Smooth muscle cell (in vitro differentiated cells): ENCODE results near the gene RNU6-9. TPM values are rescaled to one million over a fixed set of nuclear protein-coding genes. Genes with fewer than 3 reads are reported as not detected.

ENCODE experiments used
- DNase-seq: peaks from one replicate; lab custom pipeline; 2025; ENCODE audit not compliant: unreplicated experiment; lab: John Stamatoyannopoulos, UW
- H2AFZ ChIP-seq: fragments of 200-600 bp; sonication (generic); 2 replicates; pipeline ENCODE4 v1.6.0; 2016; ENCODE audit warnings: antibody characterized with exemption, low read depth, mild to moderate bottlenecking
- H3F3A ChIP-seq: fragments of 200-600 bp; sonication (generic); 2 replicates; pipeline ENCODE4 v1.6.0; 2017; ENCODE audit warnings: antibody characterized with exemption, low read depth
- H3K27ac ChIP-seq: fragments of 200-600 bp; sonication (generic); 2 replicates; pipeline ENCODE4 v1.5.1; 2016; ENCODE audit warnings: low read depth, mild to moderate bottlenecking
- H3K27me3 ChIP-seq: fragments of 200-600 bp; sonication (generic); 2 replicates; pipeline ENCODE4 v1.6.1; 2016; ENCODE audit warnings: low read depth, mild to moderate bottlenecking
- H3K36me3 ChIP-seq: fragments of 200-600 bp; sonication (generic); 2 replicates; pipeline ENCODE4 v1.5.1; 2016; ENCODE audit warnings: low read depth
- H3K4me1 ChIP-seq: fragments of 200-600 bp; sonication (generic); 2 replicates; pipeline ENCODE4 v1.5.1; 2016; ENCODE audit warnings: low read depth
- H3K4me2 ChIP-seq: fragments of 200-600 bp; sonication (generic); 2 replicates; pipeline ENCODE4 v1.6.0; 2016; ENCODE audit warnings: mild to moderate bottlenecking
- H3K4me3 ChIP-seq: fragments of 200-600 bp; sonication (generic); 2 replicates; pipeline ENCODE4 v1.5.1; 2016; ENCODE audit warnings: mild to moderate bottlenecking
- H3K79me2 ChIP-seq: fragments of 200-600 bp; sonication (generic); 2 replicates; pipeline ENCODE4 v1.6.0; 2016; ENCODE audit warnings: low read depth, mild to moderate bottlenecking
- H3K9ac ChIP-seq: fragments of 200-600 bp; sonication (generic); 2 replicates; pipeline ENCODE4 v1.6.0; 2016; ENCODE audit warnings: low read depth
- H3K9me3 ChIP-seq: fragments of 200-600 bp; sonication (generic); replicated peaks from 2 replicates; pipeline ENCODE4 v1.5.1; 2016; ENCODE audit warnings: low read depth
- H4K20me1 ChIP-seq: fragments of 200-600 bp; sonication (generic); 2 replicates; pipeline ENCODE4 v1.6.0; 2016; ENCODE audit warnings: low read depth
- WGBS: methylation state at CpG from one replicate; pipeline ENCODE4 v1.1.7; 2016; ENCODE audit warnings: low lambda C conversion rate; 5-methylcytosine and 5-hydroxymethylcytosine counted together
- polyA plus RNA-seq: library from polyadenylated mRNA; unstranded; fragments of >200 nt; fragmentation: Nextera tagmentation; extraction: Ambion mirVana; gene quantifications from 2 replicates; pipeline ENCODE4 v1.2.1, GENCODE V29; 2016
- total RNA-seq: library from RNA; depleted of rRNA; stranded (reverse); fragments of >200 nt; gene quantifications from 2 replicates; pipeline ENCODE4 v1.2.3, GENCODE V29; 2014
- TF ChIP-seq, protein P1 (sequence below): fragments of 200-600 bp; sonication (generic); IDR thresholded peaks from 2 replicates; pipeline ENCODE4 v1.5.1; 2017; ENCODE audit warnings: borderline replicate concordance, mild to moderate bottlenecking, antibody characterized with exemption; ENCODE audit not compliant: insufficient read depth, poor library complexity, severe bottlenecking

RNU6-9 gene
- total and polyA plus RNA-seq, 2 experiments from 2014 or later, result not detected

DNA sequence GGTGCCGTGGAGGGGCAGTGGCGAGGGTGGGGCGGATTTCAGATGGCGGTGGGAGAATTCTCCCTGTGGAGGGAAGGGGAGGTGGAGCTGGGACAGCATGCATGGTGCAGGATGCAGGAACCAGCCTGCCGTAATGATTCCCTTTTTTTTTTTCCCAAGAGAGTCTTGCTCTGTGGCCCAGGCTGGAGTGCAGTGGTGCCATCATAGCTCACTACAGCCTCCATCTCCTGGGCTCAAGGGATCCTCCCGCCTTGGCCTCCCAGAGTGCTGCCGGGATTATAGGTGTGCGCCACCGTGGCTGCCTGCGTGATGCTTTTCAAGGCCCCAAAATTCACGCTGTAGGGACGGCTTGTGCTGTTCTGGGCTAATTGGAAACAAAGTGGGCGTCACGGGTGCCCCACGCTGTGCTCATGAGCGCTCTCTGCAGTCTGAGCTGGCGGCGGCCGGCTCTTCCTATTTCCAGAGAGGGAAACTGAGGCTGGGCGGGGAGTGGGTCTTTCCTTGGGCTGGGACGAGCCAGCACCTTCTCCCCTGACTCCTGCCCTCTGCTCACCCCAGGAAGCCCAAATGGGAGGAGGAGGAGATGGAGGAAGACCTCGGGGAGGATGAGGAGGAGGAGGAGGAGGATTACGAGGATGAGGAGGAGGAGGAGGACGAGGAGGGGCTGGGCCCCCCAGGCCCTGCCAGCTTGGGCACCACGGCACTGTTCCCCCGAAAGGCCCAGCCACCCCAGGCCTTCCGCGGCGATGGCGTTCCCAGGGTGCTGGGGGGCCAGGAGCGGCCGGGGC, 38.8 kb downstream of the RNU6-9 start:
- Histone ChIP-seq H3K27ac (peak overlapping the region; percentile 85), H2AFZ (no peak overlapping the region)

DNA sequence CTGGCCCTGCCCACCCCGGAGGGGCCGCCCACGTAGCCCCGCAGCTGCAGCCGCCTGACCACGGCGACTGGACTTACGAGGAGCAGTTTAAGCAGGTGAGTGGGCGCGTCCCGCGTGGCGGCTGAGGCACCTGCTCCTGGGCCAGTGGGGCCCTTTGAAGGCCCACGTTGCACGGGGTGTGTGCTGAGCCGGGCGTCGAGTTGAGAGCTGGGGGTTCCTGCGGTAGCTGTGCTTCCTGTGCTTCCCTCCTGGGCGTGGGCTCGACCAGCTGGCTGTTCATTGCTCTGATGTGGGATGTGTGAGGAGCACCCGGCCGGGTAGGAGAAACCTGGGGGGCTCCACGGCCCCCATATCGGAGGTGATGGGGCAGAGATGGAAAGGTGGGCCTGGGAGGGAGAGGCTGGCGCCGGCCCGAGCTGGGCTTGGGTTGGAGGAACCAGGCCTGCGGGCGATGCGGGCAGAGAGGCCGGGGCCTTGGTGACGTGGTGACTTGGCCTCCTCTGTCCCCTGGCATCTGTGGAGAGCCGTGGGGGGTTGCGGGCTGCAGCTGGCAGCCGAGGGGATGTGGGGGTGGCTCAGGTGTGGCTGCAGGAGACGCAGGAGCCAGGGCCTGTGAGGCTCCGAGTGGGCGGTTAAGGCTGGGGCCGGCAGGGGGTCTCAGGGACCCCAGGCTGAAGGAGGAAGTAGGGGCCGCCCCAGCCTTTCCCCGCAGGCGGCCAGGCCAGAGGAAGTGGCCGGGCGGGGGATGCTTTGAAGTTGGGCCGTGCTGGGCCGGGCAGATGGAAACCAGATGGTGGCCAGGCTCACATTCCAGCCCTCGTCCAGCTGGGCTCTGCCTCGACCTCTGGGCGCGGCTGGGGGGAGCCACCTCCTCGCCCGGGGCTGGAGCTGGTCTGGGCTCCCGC, 39.6 kb downstream of the RNU6-9 start:
- H3K9ac ChIP-seq, result peak overlapping the region; percentile 57
- peaks cover 24% of the 10 kb centered on the region for H3F3A ChIP-seq
- peak; percentile 37 for DNase-seq
- no peaks in the 10 kb centered on the region for H3K27me3 ChIP-seq
- TF ChIP-seq, protein P1, sequence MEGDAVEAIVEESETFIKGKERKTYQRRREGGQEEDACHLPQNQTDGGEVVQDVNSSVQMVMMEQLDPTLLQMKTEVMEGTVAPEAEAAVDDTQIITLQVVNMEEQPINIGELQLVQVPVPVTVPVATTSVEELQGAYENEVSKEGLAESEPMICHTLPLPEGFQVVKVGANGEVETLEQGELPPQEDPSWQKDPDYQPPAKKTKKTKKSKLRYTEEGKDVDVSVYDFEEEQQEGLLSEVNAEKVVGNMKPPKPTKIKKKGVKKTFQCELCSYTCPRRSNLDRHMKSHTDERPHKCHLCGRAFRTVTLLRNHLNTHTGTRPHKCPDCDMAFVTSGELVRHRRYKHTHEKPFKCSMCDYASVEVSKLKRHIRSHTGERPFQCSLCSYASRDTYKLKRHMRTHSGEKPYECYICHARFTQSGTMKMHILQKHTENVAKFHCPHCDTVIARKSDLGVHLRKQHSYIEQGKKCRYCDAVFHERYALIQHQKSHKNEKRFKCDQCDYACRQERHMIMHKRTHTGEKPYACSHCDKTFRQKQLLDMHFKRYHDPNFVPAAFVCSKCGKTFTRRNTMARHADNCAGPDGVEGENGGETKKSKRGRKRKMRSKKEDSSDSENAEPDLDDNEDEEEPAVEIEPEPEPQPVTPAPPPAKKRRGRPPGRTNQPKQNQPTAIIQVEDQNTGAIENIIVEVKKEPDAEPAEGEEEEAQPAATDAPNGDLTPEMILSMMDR, result no peak
- no peaks in the 10 kb centered on the region for H3K9me3 ChIP-seq
- peaks cover 11% of the 10 kb centered on the region for H3K4me1 ChIP-seq
- peak overlapping the region; percentile 85 for H3K27ac ChIP-seq
- peak overlapping the region; percentile 8 for H3K4me3 ChIP-seq
- H3K36me3 ChIP-seq, result no peaks in the 10 kb centered on the region
- 29% methylated on average over 49 of the region's 54 CpGs for WGBS
- no peak overlapping the region for H2AFZ ChIP-seq
- peak overlapping the region; percentile 68 for H3K4me2 ChIP-seq
- peaks cover 97% of the 10 kb centered on the region for H3K79me2 ChIP-seq
- H4K20me1 ChIP-seq, result peaks cover 83% of the 10 kb centered on the region

More for the DNA sequence above, 38.8 kb downstream of the RNU6-9 start:
- H3K9me3 ChIP-seq, result no peaks in the 10 kb centered on the region
- peak overlapping the region; percentile 31 for H3K9ac ChIP-seq
- H3K36me3 ChIP-seq, result no peaks in the 10 kb centered on the region
- peaks cover 24% of the 10 kb centered on the region for H3F3A ChIP-seq
- peaks cover 14% of the 10 kb centered on the region for H3K4me1 ChIP-seq
- no peak overlapping the region for H3K4me3 ChIP-seq
- peaks cover 97% of the 10 kb centered on the region for H3K79me2 ChIP-seq
- no peak for DNase-seq
- WGBS, result 87% methylated on average over 31 of the region's 32 CpGs
- TF ChIP-seq, protein P1, result no peak
- peaks cover 80% of the 10 kb centered on the region for H4K20me1 ChIP-seq
- H3K4me2 ChIP-seq, result peak overlapping the region; percentile 68
- H3K27me3 ChIP-seq, result no peaks in the 10 kb centered on the region

DNA sequence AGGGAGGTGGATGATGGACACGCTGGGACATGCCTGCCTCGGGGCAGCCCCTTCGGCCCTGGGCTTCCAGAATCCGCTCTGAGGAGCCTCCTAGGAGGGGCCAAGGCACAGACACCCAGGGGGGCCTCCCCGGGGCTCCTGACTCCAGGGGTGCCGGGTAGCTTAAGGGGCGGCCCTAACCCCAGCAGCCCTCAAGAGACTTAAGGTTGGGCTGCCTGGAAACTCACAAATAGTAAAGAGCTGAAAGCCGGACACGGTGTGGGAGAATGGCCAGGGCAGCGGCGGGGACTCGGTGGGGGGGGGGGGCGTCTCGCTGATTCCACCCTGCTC, 40.2 kb downstream of the RNU6-9 start:
- Histone ChIP-seq H3K36me3 (no peaks in the 10 kb centered on the region), H3K4me1 (peaks cover 11% of the 10 kb centered on the region), H3K4me3 (peak overlapping the region; percentile 8), H3K27me3 (no peaks in the 10 kb centered on the region), H4K20me1 (peaks cover 83% of the 10 kb centered on the region), H3K27ac (peak overlapping the region; percentile 85), H3K9ac (peak overlapping the region; percentile 57), H3F3A (peaks cover 24% of the 10 kb centered on the region), H3K4me2 (peak overlapping the region; percentile 68), H3K79me2 (peaks cover 97% of the 10 kb centered on the region), H2AFZ (no peak overlapping the region), H3K9me3 (no peaks in the 10 kb centered on the region)
- TF ChIP-seq, protein P1, result no peak
- DNase-seq, result no peak
- 41% methylated on average over 13 of the region's 14 CpGs for WGBS
